Osteoblast (primary cell): ENCODE results near the gene MDM2. TPM values are rescaled to one million over a fixed set of nuclear protein-coding genes. Genes with fewer than 3 reads are reported as not detected.

Experiments used
- DNase-seq: peaks from one replicate; pipeline ENCODE4 v3.0.0; 2011; ENCODE audit warnings: low spot score, mixed read lengths; ENCODE audit not compliant: insufficient read length; ENCODE audit errors: missing footprints
- H2AFZ ChIP-seq: 2 replicates; pipeline ENCODE4 v1.6.0; 2011; ENCODE audit warnings: mild to moderate bottlenecking, low read length
- H3K27ac ChIP-seq: 2 replicates; pipeline ENCODE4 v1.5.1; 2011; ENCODE audit warnings: mild to moderate bottlenecking, low read depth, low read length, moderate library complexity
- H3K27me3 ChIP-seq: 2 replicates; pipeline ENCODE4 v1.6.0; 2012; ENCODE audit warnings: mild to moderate bottlenecking, control low read depth, inconsistent platforms, low read length, moderate library complexity; ENCODE audit not compliant: insufficient read depth
- H3K36me3 ChIP-seq: 2 replicates; pipeline ENCODE4 v1.5.1; 2011; ENCODE audit warnings: mild to moderate bottlenecking, low read length, control low read depth, moderate library complexity; ENCODE audit not compliant: insufficient read depth
- H3K4me1 ChIP-seq: 2 replicates; pipeline ENCODE4 v1.5.1; 2011; ENCODE audit warnings: mild to moderate bottlenecking, low read length, control low read depth, moderate library complexity; ENCODE audit not compliant: insufficient read depth
- H3K4me2 ChIP-seq: 2 replicates; pipeline ENCODE4 v1.6.0; 2011; ENCODE audit warnings: mild to moderate bottlenecking, low read length; ENCODE audit not compliant: insufficient read depth
- H3K4me3 ChIP-seq: fragments of 200-600 bp; sonication (generic); 3 replicates; pipeline ENCODE4 v1.5.1; 2012; ENCODE audit warnings: mild to moderate bottlenecking, low read length, inconsistent platforms; ENCODE audit not compliant: insufficient read depth
- H3K79me2 ChIP-seq: 2 replicates; pipeline ENCODE4 v1.6.0; 2012; ENCODE audit warnings: mild to moderate bottlenecking, low read length, control low read depth, inconsistent platforms; ENCODE audit not compliant: insufficient read depth
- H3K9me3 ChIP-seq: 2 replicates; pipeline ENCODE4 v1.5.1; 2011; ENCODE audit warnings: low read depth, low read length, control low read depth
- H4K20me1 ChIP-seq: 2 replicates; pipeline ENCODE4 v1.6.0; 2012; ENCODE audit warnings: mild to moderate bottlenecking, low read length, control low read depth; ENCODE audit not compliant: insufficient read depth
- total RNA-seq: library from RNA; depleted of rRNA; stranded (reverse); fragments of >200 nt; gene quantifications from 2 replicates; pipeline ENCODE4 v1.2.3, GENCODE V29; 2012
- TF ChIP-seq, protein P1 (sequence below): IDR thresholded peaks from 2 replicates; pipeline ENCODE4 v1.5.1; 2011; ENCODE audit warnings: mild to moderate bottlenecking, low read depth, low read length, moderate library complexity; ENCODE audit errors: extremely low read depth

The MDM2 gene
- total RNA-seq, 1 donor: 225 TPM

- H3K79me2 ChIP-seq: no peaks in the 10 kb centered on the region
- no peaks in the 10 kb centered on the region for H3K27me3 ChIP-seq
- no peaks in the 10 kb centered on the region for H3K4me1 ChIP-seq
- H2AFZ ChIP-seq: no peak overlapping the region
- no peaks in the 10 kb centered on the region for H3K9me3 ChIP-seq
- no peaks in the 10 kb centered on the region for H4K20me1 ChIP-seq
- DNase-seq: no peak
- H3K4me2 ChIP-seq: no peak overlapping the region
- no peaks in the 10 kb centered on the region for H3K36me3 ChIP-seq
- no peak overlapping the region for H3K4me3 ChIP-seq
- H3K27ac ChIP-seq: no peak overlapping the region
- TF ChIP-seq, protein P1, sequence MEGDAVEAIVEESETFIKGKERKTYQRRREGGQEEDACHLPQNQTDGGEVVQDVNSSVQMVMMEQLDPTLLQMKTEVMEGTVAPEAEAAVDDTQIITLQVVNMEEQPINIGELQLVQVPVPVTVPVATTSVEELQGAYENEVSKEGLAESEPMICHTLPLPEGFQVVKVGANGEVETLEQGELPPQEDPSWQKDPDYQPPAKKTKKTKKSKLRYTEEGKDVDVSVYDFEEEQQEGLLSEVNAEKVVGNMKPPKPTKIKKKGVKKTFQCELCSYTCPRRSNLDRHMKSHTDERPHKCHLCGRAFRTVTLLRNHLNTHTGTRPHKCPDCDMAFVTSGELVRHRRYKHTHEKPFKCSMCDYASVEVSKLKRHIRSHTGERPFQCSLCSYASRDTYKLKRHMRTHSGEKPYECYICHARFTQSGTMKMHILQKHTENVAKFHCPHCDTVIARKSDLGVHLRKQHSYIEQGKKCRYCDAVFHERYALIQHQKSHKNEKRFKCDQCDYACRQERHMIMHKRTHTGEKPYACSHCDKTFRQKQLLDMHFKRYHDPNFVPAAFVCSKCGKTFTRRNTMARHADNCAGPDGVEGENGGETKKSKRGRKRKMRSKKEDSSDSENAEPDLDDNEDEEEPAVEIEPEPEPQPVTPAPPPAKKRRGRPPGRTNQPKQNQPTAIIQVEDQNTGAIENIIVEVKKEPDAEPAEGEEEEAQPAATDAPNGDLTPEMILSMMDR: no peak
These were observed 79.7 kb downstream of the MDM2 start for GRCh38 chr12:68887641-68888040.

DNA sequence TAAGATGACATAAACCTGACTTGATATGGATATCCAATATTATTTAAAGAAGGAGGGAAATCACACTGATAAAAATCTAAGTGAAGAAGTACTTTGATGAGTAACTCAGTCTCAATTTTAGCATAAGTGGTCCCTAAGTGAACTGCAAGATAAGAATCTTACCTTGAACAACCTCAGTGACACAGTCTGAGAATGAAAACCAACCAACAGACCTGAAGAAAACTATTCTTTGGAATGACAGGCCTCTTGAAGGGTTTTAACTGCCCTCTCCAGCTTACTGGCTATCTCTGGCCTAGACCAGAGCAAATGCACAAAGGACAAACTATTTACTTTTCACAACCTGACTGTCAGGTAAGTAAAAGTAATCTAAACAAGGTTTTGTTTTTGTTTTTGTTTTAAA is 80.3 kb downstream of the MDM2 start:
- Histone ChIP-seq H3K27ac (no peak overlapping the region), H2AFZ (no peak overlapping the region), H3K4me3 (no peak overlapping the region), H3K4me2 (no peak overlapping the region), H3K36me3 (no peaks in the 10 kb centered on the region), H3K27me3 (no peaks in the 10 kb centered on the region), H4K20me1 (no peaks in the 10 kb centered on the region), H3K79me2 (no peaks in the 10 kb centered on the region), H3K4me1 (no peaks in the 10 kb centered on the region), H3K9me3 (no peaks in the 10 kb centered on the region)
- DNase-seq: no peak
- TF ChIP-seq, protein P1: no peak

DNA sequence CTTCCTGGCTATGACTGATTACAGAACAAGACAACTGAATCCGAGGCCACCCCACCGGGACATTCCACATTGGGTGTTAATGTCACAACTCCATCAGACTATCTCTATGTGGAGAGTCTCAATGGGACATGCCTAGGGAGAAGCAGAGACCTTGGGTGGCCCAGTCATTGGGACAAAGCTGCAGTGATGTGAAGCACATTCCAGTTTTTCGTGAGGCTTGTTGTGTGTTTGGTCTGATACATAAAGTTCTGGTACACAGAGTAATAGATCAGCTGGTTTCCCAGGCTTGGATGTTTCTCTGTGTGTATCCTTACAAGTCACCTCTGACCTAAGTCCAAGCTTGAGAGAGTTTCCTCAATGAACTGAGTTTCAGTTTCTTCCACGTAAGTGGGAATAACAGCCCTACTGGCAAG is 82.7 kb downstream of the MDM2 start:
- Histone ChIP-seq H3K9me3 (no peaks in the 10 kb centered on the region), H3K79me2 (no peaks in the 10 kb centered on the region), H3K4me2 (no peak overlapping the region), H3K4me1 (no peaks in the 10 kb centered on the region), H3K27me3 (no peaks in the 10 kb centered on the region), H3K36me3 (no peaks in the 10 kb centered on the region), H2AFZ (no peak overlapping the region), H3K27ac (no peak overlapping the region), H3K4me3 (no peak overlapping the region), H4K20me1 (no peaks in the 10 kb centered on the region)
- TF ChIP-seq, protein P1: no peak
- no peak for DNase-seq

DNA sequence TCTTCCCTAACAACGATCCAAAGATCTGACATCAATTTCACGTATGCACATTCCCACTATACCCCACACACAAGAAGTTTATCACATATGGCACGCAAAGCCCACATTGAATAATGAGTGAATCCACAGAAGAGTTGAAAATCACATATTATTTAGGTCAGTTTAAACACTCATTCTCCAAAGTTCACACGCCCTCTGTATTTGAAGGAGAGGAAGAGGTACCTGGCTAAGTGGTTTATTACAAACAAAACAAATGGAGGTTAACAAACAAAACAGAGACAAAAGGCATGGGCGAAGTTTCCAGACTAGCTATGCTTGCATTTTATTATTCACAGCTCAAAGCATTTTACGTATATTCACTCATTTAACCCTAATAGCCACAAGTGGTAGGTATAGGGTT is 83.2 kb downstream of the MDM2 start:
- H3K27ac ChIP-seq: no peak overlapping the region
- H3K36me3 ChIP-seq: no peaks in the 10 kb centered on the region
- no peaks in the 10 kb centered on the region for H4K20me1 ChIP-seq
- DNase-seq: no peak
- H3K27me3 ChIP-seq: no peaks in the 10 kb centered on the region
- H3K4me3 ChIP-seq: no peak overlapping the region
- no peaks in the 10 kb centered on the region for H3K4me1 ChIP-seq
- no peak overlapping the region for H2AFZ ChIP-seq
- H3K79me2 ChIP-seq: no peaks in the 10 kb centered on the region
- TF ChIP-seq, protein P1: no peak
- no peaks in the 10 kb centered on the region for H3K9me3 ChIP-seq
- no peak overlapping the region for H3K4me2 ChIP-seq
